Tibial nerve (tissue), 4 donors: ENCODE data around the gene TNFAIP8. TPM values are rescaled to one million over a fixed set of nuclear protein-coding genes. Genes with fewer than 3 reads are reported as not detected.

ENCODE experiments used
- DNase-seq, 2 donors: peaks; one replicate each; pipeline ENCODE4 v3.0.0-alpha.2; 2019; ENCODE audit warnings: low spot score in 2 of 2
- H3K27ac ChIP-seq, 4 donors: fragments of 200-600 bp; sonication (generic) in 3 of 4; one replicate each; pipeline ENCODE4 v1.5.1; 2017 to 2019; ENCODE audit warnings: mild to moderate bottlenecking in 1 of 4
- H3K27me3 ChIP-seq, 2 donors: fragments of 200-600 bp; sonication (generic) in 1 of 2; one replicate each; pipeline versions ENCODE4 v1.5.1 to v1.6.0; 2017 to 2019
- H3K36me3 ChIP-seq, 3 donors: fragments of 200-600 bp; sonication (generic); one replicate each; pipeline ENCODE4 v1.5.1; 2018 to 2019
- H3K4me1 ChIP-seq, 4 donors: fragments of 200-600 bp; sonication (generic) in 3 of 4; one replicate each; pipeline ENCODE4 v1.5.1; 2017 to 2019
- H3K4me3 ChIP-seq, 4 donors: fragments of 200-600 bp; sonication (generic) in 3 of 4; one replicate each; pipeline ENCODE4 v1.5.1; 2017 to 2019; ENCODE audit warnings: mild to moderate bottlenecking in 1 of 4, moderate library complexity in 1 of 4
- H3K9me3 ChIP-seq, 4 donors: fragments of 200-600 bp; sonication (generic) in 3 of 4; one replicate each; pipeline ENCODE4 v1.5.1; 2017 to 2019
- EP300 ChIP-seq, 2 donors: sonication (generic); formaldehyde crosslinking; IDR thresholded peaks; one replicate each; pipeline ENCODE4 v1.6.1; 2017; ENCODE audit warnings: antibody characterized with exemption in 2 of 2, mild to moderate bottlenecking in 1 of 2
- POLR2A ChIP-seq, 2 donors: fragments of 450-650 bp; IDR thresholded peaks; one replicate each; pipeline ENCODE4 v1.6.1; 2017; ENCODE audit warnings: antibody characterized with exemption in 2 of 2, mild to moderate bottlenecking in 2 of 2, moderate library complexity in 2 of 2
- WGBS, 2 donors: methylation state at CpG; one replicate each; pipeline ENCODE4 v1.1.5; 2018; 5-methylcytosine and 5-hydroxymethylcytosine counted together
- total RNA-seq, 4 donors: library from RNA; depleted of rRNA; stranded (reverse); fragments of >200 nt; gene quantifications; one replicate each; pipeline ENCODE4 v1.1.0, GENCODE V29; 2016
- TF ChIP-seq, protein P1 (sequence below), 5 experiments: fragments of 200-600 bp in 3 of 5; fragments of 450-650 bp in 2 of 5; sonication (generic) in 3 of 5; IDR thresholded peaks; one replicate each; pipeline ENCODE4 v1.5.1; 2016 to 2019; ENCODE audit warnings: antibody characterized with exemption in 5 of 5, mild to moderate bottlenecking in 3 of 5, moderate library complexity in 2 of 5

TNFAIP8 gene
- total RNA-seq, 4 donors from 2014 or later: 15.3 to 19.4 (median 17.8) TPM

DNA sequence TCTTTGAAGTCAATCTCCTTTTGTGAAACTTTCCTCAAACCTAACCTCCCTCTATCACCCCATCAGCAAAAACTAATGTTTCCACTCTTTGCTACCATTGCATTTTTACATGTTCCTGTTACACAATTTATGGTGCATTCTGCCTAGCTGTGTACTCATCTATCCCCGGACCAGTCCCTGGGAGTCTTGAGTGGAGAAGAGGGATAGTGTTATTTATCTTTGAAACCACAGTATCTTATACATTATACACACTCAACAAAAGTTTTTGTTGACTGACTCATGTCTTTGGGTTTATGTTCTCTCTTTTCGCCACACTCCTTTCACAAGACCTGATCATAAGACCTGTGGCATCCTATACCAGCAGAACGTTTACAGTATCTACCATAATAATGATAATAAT is 26.4 kb downstream of the TNFAIP8 start:
- Histone ChIP-seq H3K4me1 (peaks cover 0 to 16% (median 4%) of the 10 kb centered on the region in 4 donors), H3K27ac (no peak overlapping the region), H3K27me3 (no peaks in the 10 kb centered on the region), H3K4me3 (no peak overlapping the region), H3K36me3 (no peaks in the 10 kb centered on the region), H3K9me3 (no peaks in the 10 kb centered on the region)
- TF ChIP-seq, protein P1, sequence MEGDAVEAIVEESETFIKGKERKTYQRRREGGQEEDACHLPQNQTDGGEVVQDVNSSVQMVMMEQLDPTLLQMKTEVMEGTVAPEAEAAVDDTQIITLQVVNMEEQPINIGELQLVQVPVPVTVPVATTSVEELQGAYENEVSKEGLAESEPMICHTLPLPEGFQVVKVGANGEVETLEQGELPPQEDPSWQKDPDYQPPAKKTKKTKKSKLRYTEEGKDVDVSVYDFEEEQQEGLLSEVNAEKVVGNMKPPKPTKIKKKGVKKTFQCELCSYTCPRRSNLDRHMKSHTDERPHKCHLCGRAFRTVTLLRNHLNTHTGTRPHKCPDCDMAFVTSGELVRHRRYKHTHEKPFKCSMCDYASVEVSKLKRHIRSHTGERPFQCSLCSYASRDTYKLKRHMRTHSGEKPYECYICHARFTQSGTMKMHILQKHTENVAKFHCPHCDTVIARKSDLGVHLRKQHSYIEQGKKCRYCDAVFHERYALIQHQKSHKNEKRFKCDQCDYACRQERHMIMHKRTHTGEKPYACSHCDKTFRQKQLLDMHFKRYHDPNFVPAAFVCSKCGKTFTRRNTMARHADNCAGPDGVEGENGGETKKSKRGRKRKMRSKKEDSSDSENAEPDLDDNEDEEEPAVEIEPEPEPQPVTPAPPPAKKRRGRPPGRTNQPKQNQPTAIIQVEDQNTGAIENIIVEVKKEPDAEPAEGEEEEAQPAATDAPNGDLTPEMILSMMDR (IDR thresholded peaks at IDR 0.05): no peak
- TF ChIP-seq POLR2A (IDR thresholded peaks at IDR 0.05): no peak
- no peak for TF ChIP-seq EP300 (IDR thresholded peaks at IDR 0.05)
- DNase-seq: no peak
- 88 to 89% methylated on average over 3 of the region's 3 CpGs for WGBS, 2 donors

GRCh38 chr5:119383008-119383407 is 27.2 kb downstream of the TNFAIP8 start:
- Histone ChIP-seq H3K9me3 (no peaks in the 10 kb centered on the region), H3K36me3 (no peaks in the 10 kb centered on the region), H3K27me3 (no peaks in the 10 kb centered on the region), H3K27ac (no peak overlapping the region), H3K4me3 (no peak overlapping the region), H3K4me1 (peaks cover 0 to 24% (median 5%) of the 10 kb centered on the region in 4 donors)
- 89 to 93% methylated on average over 1 of the region's 1 CpG for WGBS, 2 donors
- no peak for TF ChIP-seq POLR2A (IDR thresholded peaks at IDR 0.05)
- TF ChIP-seq, protein P1 (IDR thresholded peaks at IDR 0.05): no peak
- TF ChIP-seq EP300 (IDR thresholded peaks at IDR 0.05): no peak
- DNase-seq: no peak

GRCh38 chr5:119385136-119385535 is 29.3 kb downstream of the TNFAIP8 start:
- no peak for TF ChIP-seq POLR2A (IDR thresholded peaks at IDR 0.05)
- TF ChIP-seq, protein P1 (IDR thresholded peaks at IDR 0.05): no peak
- no peak for TF ChIP-seq EP300 (IDR thresholded peaks at IDR 0.05)
- H3K9me3 ChIP-seq: no peaks in the 10 kb centered on the region
- peaks cover 0 to 34% (median 6%) of the 10 kb centered on the region in 4 donors for H3K4me1 ChIP-seq
- no peaks in the 10 kb centered on the region for H3K27me3 ChIP-seq
- no peaks in the 10 kb centered on the region for H3K36me3 ChIP-seq
- no peak for DNase-seq
- no peak overlapping the region for H3K4me3 ChIP-seq
- 80 to 84% methylated on average over 3 of the region's 3 CpGs for WGBS, 2 donors
- H3K27ac ChIP-seq: no peak overlapping the region

DNA sequence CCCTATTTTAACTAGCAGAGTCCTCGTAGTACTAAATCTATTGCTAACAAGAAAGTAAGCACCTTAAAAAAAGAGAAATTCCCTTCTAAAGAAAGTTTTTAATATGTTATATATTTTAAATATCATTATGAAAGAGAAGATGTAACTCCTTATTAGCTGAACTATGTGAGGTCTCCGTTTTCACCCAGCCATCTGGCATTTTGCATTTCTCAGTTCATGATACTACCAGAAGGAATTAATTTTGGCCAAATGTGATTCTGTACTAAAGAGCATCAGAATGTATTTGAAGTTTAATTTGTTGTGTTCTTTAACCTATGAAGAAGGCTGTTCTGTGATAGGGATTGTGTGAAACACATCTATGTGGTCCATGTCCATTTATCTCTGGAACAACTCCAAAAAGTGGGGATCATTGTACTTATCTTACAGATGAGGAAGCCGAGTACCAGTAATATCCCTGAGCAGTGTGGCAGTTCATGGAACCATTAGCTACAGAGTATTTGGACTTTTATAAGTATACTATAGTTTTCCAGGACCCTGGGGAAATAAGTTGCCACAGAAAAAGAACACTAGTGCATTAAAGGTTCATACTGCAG is 29.8 kb downstream of the TNFAIP8 start:
- TF ChIP-seq POLR2A (IDR thresholded peaks at IDR 0.05) (no peak), EP300 (IDR thresholded peaks at IDR 0.05) (no peak)
- TF ChIP-seq, protein P1 (IDR thresholded peaks at IDR 0.05): no peak
- WGBS, 2 donors: 82 to 86% methylated on average over 3 of the region's 3 CpGs
- DNase-seq: no peak

GRCh38 chr5:119386596-119387344 is 31.0 kb downstream of the TNFAIP8 start:
- Histone ChIP-seq H3K9me3 (no peaks in the 10 kb centered on the region), H3K36me3 (no peaks in the 10 kb centered on the region), H3K27ac (peak overlapping the region in 1 of 4 donors; percentile 37), H3K4me1 (peaks cover 0 to 34% (median 6%) of the 10 kb centered on the region in 4 donors), H3K4me3 (no peak overlapping the region), H3K27me3 (no peaks in the 10 kb centered on the region)
- TF ChIP-seq, protein P1 (IDR thresholded peaks at IDR 0.05): no peak
- TF ChIP-seq EP300 (IDR thresholded peaks at IDR 0.05): no peak
- TF ChIP-seq POLR2A (IDR thresholded peaks at IDR 0.05): no peak
- DNase-seq: peak in 1 of 2 donors; percentile 31
- 24 to 29% methylated on average over 6 of the region's 6 CpGs for WGBS, 2 donors

More for the DNA sequence above, 29.8 kb downstream of the TNFAIP8 start:
- Histone ChIP-seq H3K27ac (no peak overlapping the region), H3K27me3 (no peaks in the 10 kb centered on the region), H3K4me1 (peaks cover 0 to 34% (median 6%) of the 10 kb centered on the region in 4 donors), H3K9me3 (no peaks in the 10 kb centered on the region), H3K36me3 (no peaks in the 10 kb centered on the region), H3K4me3 (no peak overlapping the region)
